Subcutaneous abdominal adipose tissue (tissue), 5 donors: ENCODE results near the gene SBF2.
A peak's percentile ranks its signal among the peaks of the same experiment; 100 is the strongest.

Experiments
- H3K27ac ChIP-seq: one replicate; pipeline ENCODE4 v1.7.0; 2013; ENCODE audit warnings: low read depth, mild to moderate bottlenecking, inconsistent platforms, low read length, moderate library complexity
- H3K27me3 ChIP-seq, 5 donors: one replicate each; pipeline ENCODE4 v1.7.0; 2013; ENCODE audit warnings: low read length in 5 of 5, inconsistent platforms in 1 of 5; ENCODE audit not compliant: control insufficient read depth in 5 of 5, insufficient read depth in 4 of 5
- H3K36me3 ChIP-seq, 5 donors: one replicate each; pipeline ENCODE4 v1.7.0; 2013; ENCODE audit warnings: low read length in 5 of 5; ENCODE audit not compliant: control insufficient read depth in 5 of 5, insufficient read depth in 5 of 5
- H3K4me1 ChIP-seq, 5 donors: one replicate each; pipeline ENCODE4 v1.7.0; 2013; ENCODE audit warnings: low read length in 5 of 5, mild to moderate bottlenecking in 3 of 5, moderate library complexity in 1 of 5; ENCODE audit not compliant: control insufficient read depth in 5 of 5, insufficient read depth in 5 of 5
- H3K4me3 ChIP-seq, 5 donors: one replicate each; pipeline ENCODE4 v1.7.0; 2013; ENCODE audit warnings: low read length in 5 of 5, low read depth in 1 of 5
- H3K9ac ChIP-seq, 5 donors: one replicate each; pipeline ENCODE4 v1.7.0; 2013; ENCODE audit warnings: low read length in 5 of 5, mild to moderate bottlenecking in 4 of 5, moderate library complexity in 3 of 5
- H3K9me3 ChIP-seq, 5 donors: one replicate each; pipeline ENCODE4 v1.7.0; 2013; ENCODE audit warnings: low read length in 5 of 5; ENCODE audit not compliant: control insufficient read depth in 5 of 5
- donor health status: healthy.
- donor health status: healthy.
- donor health status: healthy.
- donor health status: healthy.
- donor health status: healthy.

SBF2 gene

DNA sequence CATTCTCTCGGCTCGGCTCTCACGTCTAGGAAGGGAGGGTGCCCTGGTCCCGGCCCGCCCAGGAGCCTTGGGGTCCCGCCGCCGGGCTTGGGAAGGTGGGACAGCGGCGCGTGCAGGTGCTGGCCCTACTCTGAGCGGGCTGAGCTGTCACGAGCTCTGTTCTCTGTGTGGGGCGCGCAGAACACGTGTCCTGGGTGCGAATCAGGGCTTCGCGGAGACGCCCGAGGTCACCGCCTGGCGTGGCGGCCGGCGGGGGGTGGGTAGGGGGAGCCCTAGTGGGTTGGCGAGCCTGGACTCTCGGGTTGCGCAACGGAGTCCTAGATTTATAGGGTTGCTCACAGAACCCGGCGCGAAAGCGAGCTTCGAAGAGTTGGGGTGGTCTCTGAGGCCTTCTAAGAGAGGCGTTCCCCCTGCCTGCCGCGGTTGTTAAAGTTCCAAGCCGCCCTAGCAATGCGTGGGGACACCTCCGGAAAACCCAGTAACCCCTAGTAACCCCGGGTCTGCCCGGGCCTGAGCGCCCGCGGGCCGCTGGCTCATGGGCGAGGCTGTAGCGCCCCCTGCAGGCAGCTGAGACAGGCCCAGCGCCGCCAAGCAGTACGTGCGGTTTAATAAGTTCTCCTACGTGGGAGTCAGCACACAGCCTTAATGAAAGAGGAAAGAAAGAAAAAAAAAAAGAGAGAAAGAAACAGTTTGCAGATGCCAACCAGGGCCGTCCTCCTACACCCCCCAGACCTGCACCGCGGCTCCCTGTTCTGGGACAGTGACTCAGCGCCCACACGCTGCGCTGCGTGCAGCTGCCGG lies 13.6 kb upstream of the SBF2 start:
- Histone ChIP-seq H3K36me3 (peaks cover 0 to 14% (median 2%) of the 10 kb centered on the region in 5 donors), H3K9me3 (peaks cover 0 to 7% (median 0%) of the 10 kb centered on the region in 5 donors), H3K27me3 (no peaks in the 10 kb centered on the region), H3K9ac (peak overlapping the region; percentile 84 to 98 (median 95)), H3K4me3 (peak overlapping the region; percentile 80 to 98 (median 96)), H3K4me1 (peaks cover 4 to 66% (median 49%) of the 10 kb centered on the region in 5 donors), H3K27ac (peak overlapping the region; percentile 94)

DNA sequence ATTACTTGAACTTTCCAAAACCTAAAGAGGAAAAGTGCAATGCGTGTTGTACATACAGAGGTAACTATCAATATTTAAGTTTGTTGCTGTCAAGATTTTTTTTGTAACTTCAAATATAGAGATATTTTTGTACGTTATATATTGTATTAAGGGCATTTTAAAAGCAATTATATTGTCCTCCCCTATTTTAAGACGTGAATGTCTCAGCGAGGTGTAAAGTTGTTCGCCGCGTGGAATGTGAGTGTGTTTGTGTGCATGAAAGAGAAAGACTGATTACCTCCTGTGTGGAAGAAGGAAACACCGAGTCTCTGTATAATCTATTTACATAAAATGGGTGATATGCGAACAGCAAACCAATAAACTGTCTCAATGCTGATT lies 13.0 kb upstream of the SBF2 start:
- peaks cover 4 to 72% (median 54%) of the 10 kb centered on the region in 5 donors for H3K4me1 ChIP-seq
- H3K27ac ChIP-seq: peak overlapping the region; percentile 94
- H3K36me3 ChIP-seq: peaks cover 0 to 14% (median 2%) of the 10 kb centered on the region in 5 donors
- H3K9me3 ChIP-seq: peaks cover 0 to 4% (median 0%) of the 10 kb centered on the region in 5 donors
- no peaks in the 10 kb centered on the region for H3K27me3 ChIP-seq
- H3K9ac ChIP-seq: peak overlapping the region; percentile 84 to 98 (median 95)
- H3K4me3 ChIP-seq: peak overlapping the region; percentile 80 to 98 (median 96)

DNA sequence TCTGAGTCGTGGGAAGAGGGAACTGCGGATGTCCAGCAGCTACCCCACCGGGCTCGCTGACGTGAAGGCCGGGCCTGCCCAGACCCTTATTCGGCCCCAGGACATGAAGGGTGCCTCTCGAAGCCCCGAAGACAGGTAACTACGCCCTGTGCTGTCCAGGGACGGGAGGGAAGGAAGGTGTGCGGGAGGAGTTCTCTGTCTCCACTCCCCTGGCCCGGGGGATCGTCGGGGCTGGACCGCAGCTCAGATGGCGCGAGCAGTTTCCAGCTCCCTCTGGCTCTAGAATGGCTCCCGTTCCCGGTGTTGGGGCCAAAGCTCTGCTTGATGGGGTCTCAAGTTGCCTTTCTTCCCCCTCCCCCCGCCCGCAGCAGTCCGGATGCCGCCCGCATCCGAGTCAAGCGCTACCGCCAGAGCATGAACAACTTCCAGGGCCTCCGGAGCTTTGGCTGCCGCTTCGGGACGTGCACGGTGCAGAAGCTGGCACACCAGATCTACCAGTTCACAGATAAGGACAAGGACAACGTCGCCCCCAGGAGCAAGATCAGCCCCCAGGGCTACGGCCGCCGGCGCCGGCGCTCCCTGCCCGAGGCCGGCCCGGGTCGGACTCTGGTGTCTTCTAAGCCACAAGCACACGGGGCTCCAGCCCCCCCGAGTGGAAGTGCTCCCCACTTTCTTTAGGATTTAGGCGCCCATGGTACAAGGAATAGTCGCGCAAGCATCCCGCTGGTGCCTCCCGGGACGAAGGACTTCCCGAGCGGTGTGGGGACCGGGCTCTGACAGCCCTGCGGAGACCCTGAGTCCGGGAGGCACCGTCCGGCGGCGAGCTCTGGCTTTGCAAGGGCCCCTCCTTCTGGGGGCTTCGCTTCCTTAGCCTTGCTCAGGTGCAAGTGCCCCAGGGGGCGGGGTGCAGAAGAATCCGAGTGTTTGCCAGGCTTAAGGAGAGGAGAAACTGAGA lies 12.2 kb upstream of the SBF2 start:
- peaks cover 0 to 14% (median 2%) of the 10 kb centered on the region in 5 donors for H3K36me3 ChIP-seq
- H3K9me3 ChIP-seq: no peaks in the 10 kb centered on the region
- peak overlapping the region; percentile 84 to 98 (median 95) for H3K9ac ChIP-seq
- H3K27me3 ChIP-seq: no peaks in the 10 kb centered on the region
- peak overlapping the region; percentile 80 to 98 (median 96) for H3K4me3 ChIP-seq
- H3K27ac ChIP-seq: peak overlapping the region; percentile 94
- peaks cover 4 to 73% (median 54%) of the 10 kb centered on the region in 5 donors for H3K4me1 ChIP-seq

GRCh38 chr11:10305262-10305963 lies 11.4 kb upstream of the SBF2 start:
- Histone ChIP-seq H3K4me1 (peaks cover 4 to 73% (median 54%) of the 10 kb centered on the region in 5 donors), H3K36me3 (peaks cover 0 to 14% (median 2%) of the 10 kb centered on the region in 5 donors), H3K4me3 (peak overlapping the region; percentile 80 to 98 (median 96)), H3K27me3 (no peaks in the 10 kb centered on the region), H3K27ac (peak overlapping the region; percentile 94), H3K9me3 (no peaks in the 10 kb centered on the region), H3K9ac (peak overlapping the region; percentile 84 to 98 (median 95))

- Histone ChIP-seq H3K27ac (peak within 1 kb of the TSS; percentile 94), H3K9ac (peak within 1 kb of the TSS; percentile 89 to 98 (median 95)), H3K27me3 (no peaks in the 10 kb centered on the region), H3K4me1 (peaks cover 4 to 73% (median 54%) of the 10 kb centered on the region in 5 donors), H3K4me3 (peak within 1 kb of the TSS; percentile 80 to 98 (median 96)), H3K9me3 (no peaks in the 10 kb centered on the region), H3K36me3 (peaks cover 0 to 14% (median 2%) of the 10 kb centered on the region in 5 donors)
These were observed 10.7 kb upstream of the SBF2 start, which contains the start of gene ADM for GRCh38 chr11:10304495-10305261. Gene ADM (plus strand): TSS chr11:10305073. CDS start chr11:10305701, 628 bp downstream.

DNA sequence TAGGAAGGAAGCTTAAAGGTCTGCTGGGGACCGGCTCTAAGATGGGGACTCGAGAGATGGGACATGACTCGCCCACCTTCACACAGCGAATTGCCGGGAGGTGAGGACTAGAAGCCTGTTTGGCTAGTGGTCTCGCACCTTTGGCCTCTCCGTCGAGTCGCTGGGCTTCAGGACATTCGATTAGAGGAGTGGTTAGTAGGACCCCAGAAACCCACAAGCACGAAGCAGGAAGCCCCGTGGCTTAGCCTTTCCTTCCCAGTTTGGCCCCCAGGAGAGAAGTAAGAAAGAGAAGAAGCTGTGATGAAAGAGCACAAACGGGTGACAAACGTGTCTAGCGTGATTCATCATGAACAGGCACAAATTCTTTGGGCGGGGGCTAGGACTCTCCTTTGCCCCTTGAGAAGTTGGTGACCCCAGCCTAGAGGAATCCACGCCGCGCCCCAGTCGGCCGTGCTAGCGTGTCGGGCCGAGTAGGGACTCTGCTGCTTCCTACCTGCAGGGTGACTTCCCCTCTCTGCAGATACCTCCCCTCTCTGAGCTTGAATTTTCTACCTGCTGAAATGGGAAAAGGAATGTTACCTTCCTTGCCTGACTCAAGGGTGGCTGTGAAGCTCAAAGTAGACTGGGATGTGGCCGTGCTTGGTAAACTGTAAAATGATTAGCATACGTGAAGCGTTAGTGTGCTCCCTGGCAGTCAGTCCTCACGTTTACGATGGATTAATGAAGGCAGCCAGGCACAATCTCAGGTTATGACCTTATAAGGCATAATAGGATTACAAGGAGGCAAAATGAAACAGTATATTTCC lies 9.7 kb upstream of the SBF2 start:
- peaks cover 0 to 14% (median 2%) of the 10 kb centered on the region in 5 donors for H3K36me3 ChIP-seq
- H3K9ac ChIP-seq: peak overlapping the region; percentile 38 to 89 (median 82)
- no peaks in the 10 kb centered on the region for H3K9me3 ChIP-seq
- peak overlapping the region; percentile 80 to 97 (median 96) for H3K4me3 ChIP-seq
- no peaks in the 10 kb centered on the region for H3K27me3 ChIP-seq
- peaks cover 4 to 67% (median 49%) of the 10 kb centered on the region in 5 donors for H3K4me1 ChIP-seq
- H3K27ac ChIP-seq: peak overlapping the region; percentile 94

- peak overlapping the region; percentile 44 to 89 (median 82) for H3K9ac ChIP-seq
- peak overlapping the region; percentile 94 for H3K27ac ChIP-seq
- peaks cover 2 to 59% (median 41%) of the 10 kb centered on the region in 5 donors for H3K4me1 ChIP-seq
- H3K4me3 ChIP-seq: peak overlapping the region; percentile 80 to 97 (median 96)
- no peaks in the 10 kb centered on the region for H3K9me3 ChIP-seq
- H3K27me3 ChIP-seq: no peaks in the 10 kb centered on the region
- H3K36me3 ChIP-seq: peaks cover 0 to 14% (median 2%) of the 10 kb centered on the region in 5 donors
These were observed 8.9 kb upstream of the SBF2 start for GRCh38 chr11:10302744-10303557.

DNA sequence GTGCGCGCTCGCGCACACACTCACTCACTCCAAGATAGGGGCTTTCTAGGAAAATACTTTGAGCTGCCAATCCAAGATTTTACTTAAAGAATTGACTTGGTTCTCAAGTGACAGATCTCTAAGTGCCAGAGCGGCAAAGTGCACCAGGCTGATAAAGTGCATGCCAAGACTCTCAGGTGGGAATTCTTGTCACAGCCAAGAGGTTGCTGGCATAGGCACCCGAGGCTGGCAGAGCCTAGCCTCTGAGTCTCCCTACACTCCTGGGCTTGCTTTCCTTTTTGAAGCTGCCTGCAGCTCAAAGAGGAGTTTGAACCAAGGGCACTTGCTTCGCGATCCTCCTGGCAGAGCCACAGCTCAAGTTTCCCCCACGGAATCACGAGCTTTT lies 8.3 kb upstream of the SBF2 start:
- H3K9ac ChIP-seq: peak overlapping the region; percentile 44 to 89 (median 82)
- peaks cover 0 to 14% (median 2%) of the 10 kb centered on the region in 5 donors for H3K36me3 ChIP-seq
- H3K4me3 ChIP-seq: peak overlapping the region; percentile 80 to 97 (median 96)
- H3K9me3 ChIP-seq: no peaks in the 10 kb centered on the region
- no peaks in the 10 kb centered on the region for H3K27me3 ChIP-seq
- H3K27ac ChIP-seq: peak overlapping the region; percentile 94
- peaks cover 2 to 53% (median 37%) of the 10 kb centered on the region in 5 donors for H3K4me1 ChIP-seq
